ENCODE results near the gene EIF4H. TPM values are rescaled to one million over a fixed set of nuclear protein-coding genes. Genes with fewer than 3 reads are reported as not detected.

The EIF4H gene
- total RNA-seq, 1 donor from 2014 or later: 213 TPM

DNA sequence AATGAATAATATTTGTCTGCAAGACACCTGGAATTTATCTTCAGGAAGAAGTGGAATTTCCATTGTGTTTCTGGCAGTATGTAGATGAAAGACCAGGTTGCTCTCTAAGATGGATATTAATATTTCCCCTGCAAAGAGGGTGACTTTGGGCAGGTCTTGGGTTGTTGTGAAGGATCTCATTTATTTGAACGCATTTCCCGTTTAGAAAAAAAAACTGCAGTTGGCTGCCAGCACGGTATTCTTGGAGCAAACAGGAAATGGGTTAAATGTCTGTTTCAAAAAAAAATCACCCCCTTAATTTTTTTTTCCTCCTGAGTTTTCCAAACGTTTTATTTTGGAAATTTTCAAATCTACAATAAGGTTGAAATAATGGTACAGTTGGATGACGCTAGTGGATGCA is 11.5 kb downstream of the EIF4H start:
- no peak overlapping the region for H3K27ac Mint-ChIP-seq
- H3K9me3 Mint-ChIP-seq (ENCODE audit: low read depth): no peaks in the 10 kb centered on the region
- TF ChIP-seq, protein P1, sequence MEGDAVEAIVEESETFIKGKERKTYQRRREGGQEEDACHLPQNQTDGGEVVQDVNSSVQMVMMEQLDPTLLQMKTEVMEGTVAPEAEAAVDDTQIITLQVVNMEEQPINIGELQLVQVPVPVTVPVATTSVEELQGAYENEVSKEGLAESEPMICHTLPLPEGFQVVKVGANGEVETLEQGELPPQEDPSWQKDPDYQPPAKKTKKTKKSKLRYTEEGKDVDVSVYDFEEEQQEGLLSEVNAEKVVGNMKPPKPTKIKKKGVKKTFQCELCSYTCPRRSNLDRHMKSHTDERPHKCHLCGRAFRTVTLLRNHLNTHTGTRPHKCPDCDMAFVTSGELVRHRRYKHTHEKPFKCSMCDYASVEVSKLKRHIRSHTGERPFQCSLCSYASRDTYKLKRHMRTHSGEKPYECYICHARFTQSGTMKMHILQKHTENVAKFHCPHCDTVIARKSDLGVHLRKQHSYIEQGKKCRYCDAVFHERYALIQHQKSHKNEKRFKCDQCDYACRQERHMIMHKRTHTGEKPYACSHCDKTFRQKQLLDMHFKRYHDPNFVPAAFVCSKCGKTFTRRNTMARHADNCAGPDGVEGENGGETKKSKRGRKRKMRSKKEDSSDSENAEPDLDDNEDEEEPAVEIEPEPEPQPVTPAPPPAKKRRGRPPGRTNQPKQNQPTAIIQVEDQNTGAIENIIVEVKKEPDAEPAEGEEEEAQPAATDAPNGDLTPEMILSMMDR (IDR thresholded peaks at IDR 0.05; ENCODE audit: unreplicated experiment): no peak
- DNase-seq (ENCODE audit: low spot score, unreplicated experiment): no peak
- no peaks in the 10 kb centered on the region for H3K27me3 Mint-ChIP-seq
- peaks cover 4% of the 10 kb centered on the region for H3K4me1 Mint-ChIP-seq (ENCODE audit: low read depth)
- H3K4me3 Mint-ChIP-seq (ENCODE audit: low read depth): no peak overlapping the region
- H3K36me3 Mint-ChIP-seq (ENCODE audit: insufficient read depth): peaks cover 8% of the 10 kb centered on the region

DNA sequence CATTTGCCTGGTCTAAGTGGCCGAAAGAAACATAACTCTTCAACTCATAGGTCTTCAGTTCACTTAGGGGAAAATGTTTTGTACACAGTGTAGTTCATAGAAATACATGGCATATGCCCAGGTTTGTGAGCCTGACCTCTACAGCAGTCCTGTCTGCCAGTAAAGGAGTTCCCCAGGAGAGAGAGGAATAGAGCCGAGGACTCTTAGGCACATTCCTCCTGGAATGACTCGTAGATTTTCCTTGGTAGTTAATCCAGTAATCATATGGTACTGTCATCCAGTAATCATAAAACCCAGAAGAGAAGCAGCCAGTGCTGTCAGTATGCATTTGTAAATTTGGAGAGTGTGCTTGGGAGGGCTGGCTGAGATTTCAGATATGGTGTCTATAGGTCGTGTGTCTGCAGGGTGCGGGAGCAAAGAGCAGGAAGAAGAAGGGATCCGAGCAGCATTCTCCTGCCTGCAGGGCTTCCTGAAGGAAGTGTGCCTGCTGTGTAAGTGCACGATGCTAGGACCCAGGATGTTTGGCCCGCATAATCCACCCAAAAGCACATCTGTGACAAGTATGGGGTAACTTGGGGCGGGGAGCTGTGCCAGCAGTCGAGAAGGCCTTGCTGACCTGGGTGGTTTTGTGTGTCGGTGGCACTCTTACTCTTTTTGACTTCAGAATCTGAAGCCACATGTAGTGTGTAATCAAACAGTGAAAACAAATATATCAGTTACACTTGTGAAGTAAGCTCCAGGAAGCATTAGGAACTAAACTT is 13.9 kb downstream of the EIF4H start:
- TF ChIP-seq, protein P1 (IDR thresholded peaks at IDR 0.05; ENCODE audit: unreplicated experiment): no peak
- Mint-ChIP-seq H3K4me1 (ENCODE audit: low read depth) (no peaks in the 10 kb centered on the region), H3K9me3 (ENCODE audit: low read depth) (no peaks in the 10 kb centered on the region), H3K36me3 (ENCODE audit: insufficient read depth) (peaks cover 16% of the 10 kb centered on the region), H3K27ac (peak overlapping the region; percentile 62), H3K27me3 (no peaks in the 10 kb centered on the region), H3K4me3 (ENCODE audit: low read depth) (no peak overlapping the region)
- no peak for DNase-seq (ENCODE audit: low spot score, unreplicated experiment)

DNA sequence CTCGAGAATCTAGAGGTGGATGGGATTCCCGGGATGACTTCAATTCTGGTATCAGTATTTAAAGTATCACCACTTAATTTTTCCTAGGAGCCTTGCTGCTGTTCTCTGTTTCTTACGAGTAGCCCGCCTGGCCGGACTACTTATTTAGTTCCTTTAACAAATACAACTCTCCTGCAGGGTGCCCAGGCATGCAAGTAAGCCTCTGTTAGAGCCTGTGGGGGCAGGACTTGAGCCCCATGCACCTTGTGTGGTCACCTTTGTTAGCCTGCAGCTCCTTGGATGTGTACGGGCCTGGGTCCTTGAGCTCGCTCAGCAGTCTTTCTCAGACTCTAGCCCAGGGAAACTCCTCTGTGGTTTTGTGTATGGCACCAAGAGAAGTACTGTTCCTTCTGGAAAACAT is 16.1 kb downstream of the EIF4H start:
- DNase-seq (ENCODE audit: low spot score, unreplicated experiment): no peak
- H3K36me3 Mint-ChIP-seq (ENCODE audit: insufficient read depth): peaks cover 23% of the 10 kb centered on the region
- H3K4me3 Mint-ChIP-seq (ENCODE audit: low read depth): no peak overlapping the region
- no peak overlapping the region for H3K27ac Mint-ChIP-seq
- TF ChIP-seq, protein P1 (IDR thresholded peaks at IDR 0.05; ENCODE audit: unreplicated experiment): no peak
- no peaks in the 10 kb centered on the region for H3K27me3 Mint-ChIP-seq
- no peaks in the 10 kb centered on the region for H3K4me1 Mint-ChIP-seq (ENCODE audit: low read depth)
- no peaks in the 10 kb centered on the region for H3K9me3 Mint-ChIP-seq (ENCODE audit: low read depth)

DNA sequence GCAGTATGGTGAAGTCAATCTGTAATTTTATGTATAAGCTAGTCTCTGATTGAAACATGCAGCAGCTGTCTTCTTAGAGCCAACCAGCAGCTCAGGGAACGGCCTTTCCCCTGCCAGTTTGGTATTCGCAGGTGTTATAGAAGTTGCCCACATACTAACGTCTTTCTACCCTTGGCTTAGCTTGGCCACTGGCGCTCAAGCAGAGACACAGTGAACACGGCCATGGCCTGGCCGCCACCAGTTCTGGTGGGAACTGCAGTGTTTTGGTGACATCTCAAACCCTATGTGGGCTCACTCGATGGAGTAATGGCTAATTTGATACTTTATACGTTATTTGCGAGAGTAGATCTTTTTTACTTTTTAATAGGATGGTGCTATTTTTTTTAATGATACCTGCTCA is 17.1 kb downstream of the EIF4H start:
- no peak overlapping the region for H3K27ac Mint-ChIP-seq
- no peaks in the 10 kb centered on the region for H3K9me3 Mint-ChIP-seq (ENCODE audit: low read depth)
- no peak for DNase-seq (ENCODE audit: low spot score, unreplicated experiment)
- TF ChIP-seq, protein P1 (IDR thresholded peaks at IDR 0.05; ENCODE audit: unreplicated experiment): no peak
- H3K36me3 Mint-ChIP-seq (ENCODE audit: insufficient read depth): peaks cover 26% of the 10 kb centered on the region
- no peaks in the 10 kb centered on the region for H3K4me1 Mint-ChIP-seq (ENCODE audit: low read depth)
- no peak overlapping the region for H3K4me3 Mint-ChIP-seq (ENCODE audit: low read depth)
- no peaks in the 10 kb centered on the region for H3K27me3 Mint-ChIP-seq

DNA sequence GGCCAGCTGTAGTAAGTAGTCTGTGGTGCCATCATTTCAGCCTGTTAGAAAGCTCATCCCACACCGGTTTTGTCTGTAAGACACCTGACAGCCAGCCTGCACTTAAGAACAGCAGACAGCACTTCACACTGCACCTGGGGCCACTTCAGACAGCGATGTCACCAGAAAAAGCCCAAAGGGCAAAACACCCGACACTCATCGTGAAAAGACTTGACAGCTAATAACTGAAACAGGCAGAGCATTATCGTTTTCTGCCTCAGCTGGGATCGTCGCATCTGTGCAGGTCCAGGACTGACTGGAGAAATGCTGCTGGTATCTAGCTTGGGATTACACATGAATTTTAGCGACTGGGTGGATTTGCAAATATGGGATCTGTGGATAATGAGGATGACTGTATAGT is 18.9 kb downstream of the EIF4H start:
- TF ChIP-seq, protein P1 (IDR thresholded peaks at IDR 0.05; ENCODE audit: unreplicated experiment): no peak
- no peaks in the 10 kb centered on the region for H3K4me1 Mint-ChIP-seq (ENCODE audit: low read depth)
- no peaks in the 10 kb centered on the region for H3K27me3 Mint-ChIP-seq
- H3K9me3 Mint-ChIP-seq (ENCODE audit: low read depth): no peaks in the 10 kb centered on the region
- no peak for DNase-seq (ENCODE audit: low spot score, unreplicated experiment)
- H3K4me3 Mint-ChIP-seq (ENCODE audit: low read depth): no peak overlapping the region
- H3K27ac Mint-ChIP-seq: no peak overlapping the region
- H3K36me3 Mint-ChIP-seq (ENCODE audit: insufficient read depth): peaks cover 24% of the 10 kb centered on the region
